ENCODE results near the gene DERA. TPM values are rescaled to one million over a fixed set of nuclear protein-coding genes. Genes with fewer than 3 reads are reported as not detected.

The DERA gene
- total and polyA plus RNA-seq, 2 of the 8 experiments (the other 6 are each of a cell fraction or from before 2014, with no cell fraction given): 13.1 to 17.1 TPM

GRCh38 chr12:15882118-15882971 is 28.8 kb upstream of the DERA start, which contains the start of gene STRAP (continued):
- TF ChIP-seq CHD7 (IDR thresholded peaks at IDR 0.05; ENCODE audit: insufficient replicate concordance, low read length) (no peak), TCF12 (IDR thresholded peaks at IDR 0.05; ENCODE audit: low read depth, low read length) (no peak), SIN3A (conservative IDR thresholded peaks at IDR 0.05 in 1 of 2, IDR thresholded peaks at IDR 0.05 in 1 of 2; ENCODE audit: low read depth in 1 of 2, low read length in 2 of 2) (peak in 1 of 2 experiments; percentile 58; a peak in 2 of 4 replicates), MAFK (IDR thresholded peaks at IDR 0.05; ENCODE audit: low read depth, low read length) (no peak), POLR2A (IDR thresholded peaks at IDR 0.05; ENCODE audit: control extremely low read depth in 1 of 2, low read depth in 2 of 2, low read length in 2 of 2) (peak; percentile 92 to 99), EGR1 (IDR thresholded peaks at IDR 0.05; ENCODE audit: borderline replicate concordance, low read depth, low read length) (no peak), ATF2 (IDR thresholded peaks at IDR 0.05; ENCODE audit: low read length) (no peak; the same call in 1 of the 2 replicates), SP1 (IDR thresholded peaks at IDR 0.05; ENCODE audit: low read depth, low read length) (peak; percentile 61; the same call in 1 of the 2 replicates)
